NT2/D1 (cell line): ENCODE measurements around the gene TUBB3.

ENCODE experiments used
- SUZ12 ChIP-seq: IDR thresholded peaks from 2 replicates; pipeline ENCODE4 v1.6.1; 2011; ENCODE audit not compliant: insufficient read length, insufficient read depth; ENCODE audit errors: extremely low read depth
- YY1 ChIP-seq: IDR thresholded peaks from 2 replicates; pipeline ENCODE4 v1.6.1; 2011; ENCODE audit not compliant: insufficient read length, insufficient read depth

DNA sequence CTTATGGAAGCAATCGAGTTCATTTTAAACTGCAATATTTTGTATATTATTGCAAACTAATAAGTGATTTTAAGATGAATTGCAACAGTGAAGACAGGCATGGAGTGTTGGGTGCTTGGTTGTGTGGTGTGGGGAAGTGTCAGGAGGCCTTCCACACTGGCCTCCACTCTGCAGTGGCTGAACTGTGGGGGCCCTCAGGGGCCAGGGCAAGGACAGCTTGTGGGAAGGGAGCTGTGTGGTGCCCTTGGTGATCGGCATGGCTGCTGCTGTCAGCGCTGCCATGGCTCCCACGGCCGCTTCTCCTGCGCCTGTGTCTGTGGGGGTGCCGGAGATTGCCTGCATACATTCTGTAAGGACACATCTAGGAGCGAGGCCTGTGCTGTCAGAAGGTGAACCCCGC, 30.5 kb upstream of the TUBB3 start:
- no peak for TF ChIP-seq YY1
- TF ChIP-seq SUZ12 = no peak
